SU-DHL-6 (cell line): Measurements from ENCODE around the gene TROAP.

ENCODE experiments used
- EZH2phosphoT487 ChIP-seq: fragments of 200-600 bp; sonication (generic), shearing (Covaris generic); conservative IDR thresholded peaks from 2 replicates; pipeline ENCODE4 v1.6.1; 2018; ENCODE audit warnings: mild to moderate bottlenecking, antibody characterized with exemption, low read length, moderate library complexity, mixed read lengths
- TF ChIP-seq, protein P1 (sequence below): fragments of 200-600 bp; sonication (generic); IDR thresholded peaks from one replicate; pipeline ENCODE4 v1.5.1; 2017; ENCODE audit warnings: antibody characterized with exemption, mild to moderate bottlenecking, low read length, moderate library complexity; ENCODE audit not compliant: insufficient read depth, poor library complexity, severe bottlenecking

GRCh38 chr12:49282302-49282701 is 40.8 kb upstream of the TROAP start:
- TF ChIP-seq, protein P1, sequence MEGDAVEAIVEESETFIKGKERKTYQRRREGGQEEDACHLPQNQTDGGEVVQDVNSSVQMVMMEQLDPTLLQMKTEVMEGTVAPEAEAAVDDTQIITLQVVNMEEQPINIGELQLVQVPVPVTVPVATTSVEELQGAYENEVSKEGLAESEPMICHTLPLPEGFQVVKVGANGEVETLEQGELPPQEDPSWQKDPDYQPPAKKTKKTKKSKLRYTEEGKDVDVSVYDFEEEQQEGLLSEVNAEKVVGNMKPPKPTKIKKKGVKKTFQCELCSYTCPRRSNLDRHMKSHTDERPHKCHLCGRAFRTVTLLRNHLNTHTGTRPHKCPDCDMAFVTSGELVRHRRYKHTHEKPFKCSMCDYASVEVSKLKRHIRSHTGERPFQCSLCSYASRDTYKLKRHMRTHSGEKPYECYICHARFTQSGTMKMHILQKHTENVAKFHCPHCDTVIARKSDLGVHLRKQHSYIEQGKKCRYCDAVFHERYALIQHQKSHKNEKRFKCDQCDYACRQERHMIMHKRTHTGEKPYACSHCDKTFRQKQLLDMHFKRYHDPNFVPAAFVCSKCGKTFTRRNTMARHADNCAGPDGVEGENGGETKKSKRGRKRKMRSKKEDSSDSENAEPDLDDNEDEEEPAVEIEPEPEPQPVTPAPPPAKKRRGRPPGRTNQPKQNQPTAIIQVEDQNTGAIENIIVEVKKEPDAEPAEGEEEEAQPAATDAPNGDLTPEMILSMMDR, result no peak
- TF ChIP-seq EZH2phosphoT487, result no peak
